HG03460 (cell line): ENCODE results near the gene ARFIP2.

Experiments used
- ATAC-seq: cut with Tn5 transposase; IDR thresholded peaks from one replicate; pipeline ENCODE4 v1.9.1; 2021; ENCODE audit not compliant: unreplicated experiment

The ARFIP2 gene

DNA sequence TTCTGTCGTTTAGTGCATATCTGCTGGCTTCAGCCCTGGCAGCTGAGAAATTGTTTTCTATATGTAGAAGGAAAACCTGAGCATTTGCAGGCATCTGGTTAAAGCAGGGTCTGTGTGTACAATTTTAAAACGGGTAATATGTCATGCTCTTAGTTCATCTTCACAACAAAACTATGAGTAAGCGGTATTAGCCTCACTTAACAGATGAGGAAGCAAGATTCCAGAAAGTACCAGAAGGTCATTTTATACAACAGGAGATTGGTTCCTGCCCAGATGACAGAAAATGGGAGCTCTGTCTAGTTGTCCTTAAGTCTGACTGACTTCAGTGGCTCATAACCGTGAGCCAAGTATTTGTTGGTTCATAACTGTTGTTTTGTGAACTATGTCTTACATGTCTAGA, 1.3 kb upstream of the ARFIP2 start:
- no peak for ATAC-seq

DNA sequence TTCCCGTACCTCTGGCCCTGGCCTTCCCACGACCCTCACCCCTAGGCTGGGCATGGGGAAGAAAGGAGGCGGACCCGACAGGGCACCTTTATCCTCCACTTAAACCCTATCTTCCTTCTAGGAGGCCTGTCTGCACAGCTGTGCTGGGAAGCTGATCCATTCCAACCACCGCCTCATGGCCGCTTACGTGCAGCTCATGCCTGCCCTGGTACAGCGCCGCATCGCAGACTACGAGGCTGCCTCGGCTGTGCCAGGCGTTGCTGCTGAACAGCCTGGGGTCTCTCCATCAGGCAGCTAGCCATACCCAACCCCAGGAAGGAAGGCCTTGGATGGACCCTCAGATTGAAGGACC, 769 bp upstream of the ARFIP2 start:
- ATAC-seq = peak; percentile 7

DNA sequence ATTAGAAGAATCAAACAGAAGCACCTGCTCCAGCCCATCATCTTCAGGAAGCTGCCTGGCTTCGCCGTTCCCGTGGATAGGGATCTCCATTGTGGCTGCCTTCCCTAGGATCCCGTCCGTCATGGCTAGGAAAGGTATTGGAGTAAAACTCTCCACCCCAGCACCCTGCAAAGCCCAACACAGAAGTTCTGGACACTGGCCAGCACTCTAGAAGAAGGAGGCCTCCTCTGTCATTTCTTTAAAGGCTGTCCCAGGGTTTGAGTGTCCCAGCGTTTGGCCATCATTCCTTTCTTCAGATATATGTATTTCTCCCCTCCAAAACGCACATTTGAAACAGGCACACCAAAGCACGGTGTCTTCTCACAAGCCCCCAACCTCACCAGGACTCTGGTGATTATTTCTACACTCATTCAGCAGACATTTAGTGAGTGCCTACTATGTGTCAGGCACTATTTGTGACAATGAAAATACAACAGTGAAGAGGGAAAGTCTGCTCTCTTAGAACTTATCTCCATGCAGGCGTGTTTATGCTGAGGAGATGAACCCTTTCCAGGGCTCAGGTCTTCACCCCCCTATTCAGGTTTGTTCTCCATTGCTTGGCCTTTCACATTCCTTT, 724 bp downstream of the ARFIP2 start:
- no peak for ATAC-seq

DNA sequence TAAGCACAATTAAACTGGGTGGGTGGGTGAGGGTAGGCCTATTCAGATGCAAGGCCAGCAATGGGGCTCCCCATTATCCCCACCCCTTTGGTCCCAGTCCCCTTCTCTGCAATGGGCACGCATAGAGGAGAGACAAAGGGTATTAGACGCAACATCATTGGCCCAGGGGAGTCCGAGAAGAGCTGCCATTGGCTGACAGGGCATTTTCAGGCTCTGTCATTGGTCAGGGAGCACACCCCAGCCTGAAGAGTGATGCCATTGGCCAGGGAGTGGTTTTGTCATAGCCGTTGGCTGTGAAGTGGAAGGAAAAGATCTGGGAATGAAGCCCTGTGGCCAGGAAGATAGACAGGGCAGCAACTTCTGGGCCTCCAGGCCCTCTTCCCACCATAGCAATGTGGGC, 4.6 kb downstream of the ARFIP2 start:
- no peak for ATAC-seq

DNA sequence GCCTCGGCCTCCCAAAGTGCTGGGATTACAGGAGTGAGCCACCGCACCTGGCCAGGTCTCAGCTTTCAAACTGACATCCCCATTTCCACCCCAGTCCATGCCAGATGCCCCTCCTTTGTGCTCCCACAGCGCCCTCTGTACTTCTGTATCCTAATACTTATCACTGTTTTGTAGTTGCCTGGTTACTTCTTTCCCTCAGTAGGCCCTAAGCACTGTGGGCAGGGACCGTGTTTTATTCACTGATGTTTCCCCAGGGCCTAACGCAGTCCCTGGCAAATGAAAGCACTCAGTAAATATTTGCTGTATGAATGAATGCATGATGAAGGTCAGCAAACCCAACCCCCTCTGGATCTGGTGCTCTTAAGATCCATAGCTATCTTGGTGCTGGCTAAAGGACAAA, 5.2 kb downstream of the ARFIP2 start:
- no peak for ATAC-seq

DNA sequence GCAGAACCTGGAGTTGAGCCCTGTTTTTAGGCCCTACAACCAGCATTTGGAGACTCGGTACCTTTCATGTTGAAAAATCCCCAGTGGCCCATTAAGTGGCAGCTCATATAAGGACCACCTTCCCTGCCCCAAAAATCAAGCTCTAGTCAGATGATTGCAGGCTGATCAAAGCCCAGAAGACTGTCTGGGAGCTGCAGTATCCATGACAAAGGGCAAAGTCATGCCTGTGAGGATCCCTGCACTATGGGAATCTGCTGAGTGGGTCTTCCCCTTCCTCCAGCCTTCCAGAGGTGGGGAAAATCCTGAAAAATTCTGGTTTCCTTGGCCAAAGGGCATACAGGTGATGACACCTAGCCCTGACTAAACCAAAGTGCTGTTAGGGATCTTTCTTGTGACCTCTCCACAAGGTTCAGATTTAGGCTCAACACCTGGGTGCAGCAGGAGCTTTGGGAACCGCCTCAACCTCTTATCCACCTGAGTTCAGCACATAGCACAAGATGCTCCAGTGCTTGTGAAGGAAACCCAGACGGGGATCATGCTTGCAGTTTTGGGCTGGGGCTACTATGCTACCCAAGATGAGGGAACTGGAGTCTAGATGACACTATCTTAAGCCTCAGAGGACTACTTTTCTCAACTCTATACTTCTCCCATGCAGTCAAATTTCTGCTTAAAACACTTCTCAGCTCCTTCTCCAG, 6.2 kb downstream of the ARFIP2 start:
- ATAC-seq = no peak

DNA sequence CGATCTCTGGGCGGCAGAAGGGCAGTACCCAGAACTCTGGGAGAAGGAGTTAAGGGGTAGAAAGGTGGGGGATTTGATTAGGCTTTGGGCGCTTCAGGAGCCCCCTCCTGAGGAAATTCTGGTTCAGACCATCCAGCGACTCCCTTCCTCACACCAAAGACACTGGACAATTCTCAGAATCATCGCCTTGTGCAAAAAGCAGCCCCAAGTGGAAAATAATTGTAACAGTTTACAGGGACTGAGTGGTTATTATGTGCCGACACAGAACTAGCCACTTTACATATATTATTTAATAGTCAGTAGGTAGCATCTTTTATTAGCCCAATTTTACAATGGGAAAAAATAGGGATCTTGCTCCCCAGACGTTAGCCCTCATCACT, 6.7 kb downstream of the ARFIP2 start:
- ATAC-seq = no peak

DNA sequence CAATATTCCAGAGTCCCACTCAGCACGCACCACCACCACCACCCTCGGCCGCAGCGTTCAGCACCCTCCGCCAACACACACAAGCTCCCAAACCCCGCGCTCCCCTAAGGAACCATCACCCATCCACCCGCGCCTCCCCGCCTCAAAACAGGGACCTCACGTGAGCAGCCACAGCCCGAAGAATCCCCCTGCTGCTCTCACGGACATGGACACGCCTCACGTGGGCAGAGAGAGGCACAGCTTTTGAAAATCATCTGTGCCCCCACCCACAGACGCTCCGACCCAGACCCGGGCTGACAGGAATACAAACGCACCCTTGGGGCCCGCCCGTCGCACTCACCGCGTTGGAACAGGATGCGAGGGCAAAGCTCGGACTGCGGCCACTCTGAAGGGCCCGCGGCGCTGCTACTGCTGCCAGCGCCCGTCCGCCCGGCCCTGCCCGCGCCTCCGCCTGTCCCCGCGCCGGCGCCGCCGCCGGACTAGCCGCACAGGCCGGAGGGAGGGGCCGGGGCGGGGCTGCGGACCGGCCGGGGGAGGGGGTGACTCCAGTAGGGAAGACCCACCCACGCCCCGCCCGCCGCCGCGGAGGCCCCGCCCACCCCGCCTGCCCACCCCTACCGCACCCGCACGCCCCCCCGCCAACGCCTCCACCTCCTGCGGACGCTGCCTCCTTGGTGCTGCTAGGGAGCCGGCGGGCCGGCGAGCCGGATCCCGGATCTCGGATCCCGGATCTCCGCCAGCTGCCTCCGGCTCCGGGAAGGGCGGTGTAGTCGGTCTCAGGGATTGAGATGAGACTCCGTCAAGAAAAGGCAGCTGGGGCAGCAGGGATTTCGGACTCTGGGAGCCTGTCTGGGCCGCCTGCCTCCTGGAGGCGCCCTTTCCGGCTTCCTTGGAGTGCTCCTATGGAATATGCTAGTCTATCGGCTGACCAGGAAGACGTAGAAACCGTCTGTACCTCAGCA, 7.4 kb downstream of the ARFIP2 start, which contains the start of gene TRIM3:
TSS of gene TRIM3 (minus strand) at position 491 of the 962 bp plus-strand sequence. CDS start 8,246 bp downstream, outside the sequence.
- peak; percentile 63 for ATAC-seq

DNA sequence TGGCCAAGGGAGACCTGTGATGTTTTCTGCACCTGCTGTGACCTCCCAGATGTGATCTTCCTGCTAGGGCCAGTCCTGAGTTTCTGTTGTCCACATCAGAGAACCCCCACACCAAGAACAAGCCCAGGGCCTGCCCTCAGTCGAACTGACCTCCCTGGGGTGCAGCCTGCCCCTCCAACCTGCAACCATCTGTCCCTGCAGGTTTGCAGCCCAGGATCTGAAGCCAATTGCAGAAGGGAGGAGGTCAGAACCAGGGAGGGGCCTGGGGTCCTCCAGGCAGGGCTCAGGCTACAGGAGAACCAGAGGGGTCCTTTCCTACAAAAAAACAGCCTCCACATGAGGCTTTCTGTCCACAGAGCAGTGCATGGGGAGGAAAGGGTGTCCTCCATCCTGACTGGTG, 8.2 kb downstream of the ARFIP2 start:
- ATAC-seq = no peak

DNA sequence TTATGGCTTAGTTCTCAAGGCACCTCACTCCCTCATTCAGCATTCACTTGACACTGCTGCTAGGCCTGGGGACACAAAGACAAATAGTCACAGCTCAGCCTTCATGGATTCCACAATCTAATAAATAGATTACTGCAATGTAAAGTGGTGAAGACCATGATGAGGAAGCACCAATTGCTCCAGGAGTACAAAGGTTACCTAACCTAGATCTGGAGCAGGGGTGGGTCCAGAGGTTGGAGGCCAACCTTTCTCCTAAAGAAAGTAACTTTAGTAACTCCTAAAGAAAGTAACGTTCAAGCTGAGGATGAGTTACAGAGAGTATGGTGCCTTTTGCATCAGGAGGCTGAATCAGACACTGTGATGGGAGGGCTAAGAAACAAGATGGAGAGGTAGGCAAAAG, 11.5 kb downstream of the ARFIP2 start:
- no peak for ATAC-seq

DNA sequence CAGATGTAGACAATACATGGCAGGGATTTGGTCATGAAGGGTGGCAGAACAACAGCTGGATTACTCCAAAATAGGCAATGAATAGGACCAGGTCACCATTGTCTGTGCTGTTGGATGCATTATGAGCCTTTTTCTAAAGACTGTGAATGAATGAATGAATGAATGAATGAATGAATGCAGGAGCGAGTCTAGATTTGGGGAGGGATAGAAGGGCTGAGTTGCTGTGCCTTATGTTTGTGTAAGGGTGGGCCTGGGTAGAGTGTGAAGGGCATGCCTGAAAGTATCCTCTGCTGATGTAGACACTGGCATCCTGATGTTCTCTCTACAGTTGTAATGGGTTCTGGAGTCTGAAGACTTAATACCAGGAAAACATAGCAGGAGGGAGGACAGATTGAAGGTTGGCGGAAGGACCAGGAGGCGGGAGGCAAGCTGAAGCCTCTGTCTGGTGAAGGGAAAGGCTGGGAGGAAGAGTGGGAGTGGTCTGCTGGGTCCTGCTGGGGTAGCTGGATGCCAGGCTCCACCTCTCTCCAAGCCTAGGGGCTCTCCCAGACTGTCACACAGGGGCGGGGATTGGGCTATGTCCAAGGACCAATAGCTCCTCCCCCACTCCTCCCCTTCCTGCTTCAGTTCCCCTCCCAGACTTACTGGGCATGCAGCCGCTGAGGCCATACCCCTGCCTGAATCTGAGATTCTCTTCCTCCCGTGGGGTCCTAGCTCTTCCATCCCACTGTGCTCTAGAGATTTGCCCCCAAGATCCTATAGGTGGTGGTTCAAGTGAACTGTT, 12.2 kb downstream of the ARFIP2 start:
- peak; percentile 59 for ATAC-seq

DNA sequence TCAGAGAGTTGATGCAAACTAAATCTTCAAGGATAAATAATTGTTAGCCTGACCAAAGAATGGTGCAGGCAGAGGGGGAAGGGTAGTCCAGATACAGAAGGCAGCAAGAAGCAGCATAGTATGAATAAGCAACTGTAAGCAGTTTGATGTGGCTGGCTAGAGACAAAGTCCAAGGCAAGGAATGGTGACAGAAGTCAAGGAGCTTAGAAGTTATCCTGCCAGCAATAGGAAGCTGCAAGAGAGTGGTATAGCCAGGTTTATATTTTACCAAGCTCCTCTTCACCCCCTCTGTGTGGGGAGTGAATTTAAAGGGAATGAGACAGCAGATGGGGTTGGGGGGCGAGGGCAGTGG, 22.1 kb downstream of the ARFIP2 start:
- no peak for ATAC-seq

DNA sequence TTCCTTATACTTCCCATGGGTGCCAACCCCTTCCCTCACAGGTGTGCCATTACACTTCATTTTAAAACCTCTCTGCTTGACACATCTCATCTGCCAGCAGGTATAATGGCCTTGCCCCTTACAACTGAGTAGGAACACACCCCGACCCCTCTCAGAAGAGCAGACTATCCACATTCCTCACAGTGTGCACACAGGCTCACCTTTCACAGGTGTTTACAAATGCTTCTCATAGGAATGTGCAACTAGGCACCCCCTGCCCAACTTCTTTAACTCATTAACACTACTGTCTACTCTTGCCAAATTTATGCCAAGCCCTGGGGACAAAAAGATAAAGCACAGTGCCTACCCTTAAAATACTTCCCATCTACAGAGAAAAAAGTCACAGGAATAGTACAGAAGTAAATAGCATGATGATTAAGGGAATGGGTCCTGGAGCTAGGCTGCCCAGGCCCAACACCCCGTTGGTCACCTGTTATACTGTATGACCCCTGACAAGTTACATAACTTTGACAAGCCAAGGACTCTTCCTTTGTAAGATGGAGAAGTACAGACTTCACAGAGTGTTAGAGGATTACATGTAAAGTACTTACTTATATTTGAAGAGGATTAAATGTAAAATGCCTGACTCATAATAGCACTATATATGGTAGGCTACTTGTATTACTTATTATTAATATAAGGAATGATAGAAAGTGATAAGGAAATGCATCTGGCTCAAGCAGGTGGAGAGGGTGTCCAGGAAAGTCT, 22.6 kb downstream of the ARFIP2 start:
- ATAC-seq = no peak

DNA sequence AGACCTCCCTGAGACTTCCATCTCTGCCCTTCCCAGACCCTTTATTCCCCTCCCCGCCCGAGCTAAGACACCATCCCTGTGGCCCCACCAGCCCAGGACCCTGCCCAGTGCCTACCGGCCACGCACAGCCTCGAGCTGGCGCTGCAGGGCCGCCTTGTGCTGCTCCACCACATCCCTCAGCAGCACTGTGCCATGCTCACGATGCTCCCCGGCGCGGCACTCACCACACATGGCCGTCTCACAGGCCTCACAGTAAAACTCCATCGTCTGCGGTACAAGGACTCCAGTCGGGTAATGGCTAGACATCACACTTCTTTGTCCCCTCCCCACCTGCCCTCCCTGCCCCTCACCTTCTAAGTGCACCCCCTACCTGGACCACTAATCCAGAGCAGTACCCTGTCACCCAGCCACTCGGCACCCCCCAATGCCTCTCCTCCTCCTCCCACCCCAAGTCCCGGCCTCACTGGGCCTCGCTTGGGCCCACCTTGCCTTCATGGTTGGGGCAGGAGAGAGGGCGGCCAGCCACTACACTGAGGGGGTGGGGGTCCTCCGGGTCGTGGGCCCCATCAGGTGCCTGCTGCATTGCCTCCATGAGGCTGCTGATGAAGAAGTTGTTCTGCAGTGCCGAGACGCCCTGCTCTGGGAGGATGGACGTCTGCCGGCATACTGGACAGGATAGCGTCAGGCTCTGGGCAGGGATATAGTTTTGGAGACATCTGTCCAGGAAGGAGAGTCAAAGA, 23.4 kb downstream of the ARFIP2 start:
- ATAC-seq = no peak

DNA sequence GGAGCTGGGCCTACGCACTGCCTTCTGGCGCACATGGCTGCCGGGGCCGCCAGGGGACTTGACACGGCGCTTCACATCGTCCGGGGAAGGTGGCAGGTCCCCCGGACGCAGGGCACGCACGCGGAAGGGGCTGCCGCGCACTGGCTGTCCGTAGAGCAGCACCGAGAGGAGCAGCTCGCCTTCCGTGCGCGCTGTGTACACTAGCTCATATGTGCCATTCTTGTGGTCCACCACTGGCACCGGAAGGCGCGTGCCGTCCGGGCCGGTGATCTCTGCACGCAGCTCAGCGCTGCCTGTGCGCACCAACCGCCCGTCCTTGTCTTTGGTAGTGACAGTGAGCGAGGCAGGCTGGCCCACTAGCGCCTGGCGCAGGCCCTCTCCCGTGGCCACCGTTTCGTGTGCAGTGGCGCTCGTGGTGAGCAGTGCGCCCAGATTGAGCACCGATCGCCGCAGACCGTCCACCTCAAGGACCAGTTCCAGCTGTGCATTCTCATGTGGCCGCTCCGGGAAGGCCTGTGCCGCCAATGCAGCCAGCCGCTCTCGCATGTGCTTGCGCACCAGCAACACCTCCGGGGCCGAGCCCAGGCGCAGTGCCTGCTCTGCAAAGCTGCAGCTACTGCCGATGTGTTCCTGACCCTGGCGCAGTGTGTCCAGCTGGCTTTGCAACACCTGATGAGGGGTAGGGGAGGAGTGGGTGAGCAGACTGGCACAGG, 24.6 kb downstream of the ARFIP2 start:
- ATAC-seq = no peak

DNA sequence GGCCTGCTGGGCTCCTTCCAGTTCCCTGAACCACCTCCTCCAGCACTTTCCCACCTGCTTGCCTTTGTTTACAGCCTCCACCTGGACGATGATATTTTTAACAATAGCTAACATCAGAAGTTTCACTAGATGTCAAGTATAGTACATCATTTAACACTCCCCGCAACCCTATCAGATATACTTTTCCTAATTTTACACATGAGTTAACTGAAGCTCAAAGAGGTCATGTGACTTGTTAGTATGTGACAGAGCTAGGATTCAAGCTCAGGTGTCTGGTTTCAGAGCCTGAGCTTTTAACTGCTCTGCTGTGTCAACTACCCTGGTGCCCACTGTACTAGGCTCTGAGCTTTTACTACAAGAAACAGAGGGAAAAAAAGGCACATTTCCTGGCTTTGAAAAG, 26.1 kb downstream of the ARFIP2 start:
- ATAC-seq = no peak

DNA sequence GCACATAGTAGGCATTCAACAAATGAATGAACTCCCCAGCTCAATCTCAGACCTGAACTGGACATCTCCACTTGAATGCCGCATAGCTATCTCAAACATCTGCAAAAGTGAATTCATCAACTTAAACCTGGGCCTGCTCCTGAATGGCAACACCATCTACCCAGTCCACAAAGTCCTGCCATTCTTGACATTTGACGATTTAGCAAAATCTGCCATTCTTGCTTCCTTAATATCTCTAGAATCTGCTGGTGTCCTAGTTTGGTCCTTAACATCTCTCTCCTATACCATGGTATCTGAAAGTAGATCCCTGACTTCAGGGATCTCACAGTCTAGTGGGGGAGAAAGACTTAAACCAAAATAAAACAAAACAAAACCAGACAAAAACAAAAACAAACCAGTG, 28.0 kb downstream of the ARFIP2 start:
- ATAC-seq = no peak

DNA sequence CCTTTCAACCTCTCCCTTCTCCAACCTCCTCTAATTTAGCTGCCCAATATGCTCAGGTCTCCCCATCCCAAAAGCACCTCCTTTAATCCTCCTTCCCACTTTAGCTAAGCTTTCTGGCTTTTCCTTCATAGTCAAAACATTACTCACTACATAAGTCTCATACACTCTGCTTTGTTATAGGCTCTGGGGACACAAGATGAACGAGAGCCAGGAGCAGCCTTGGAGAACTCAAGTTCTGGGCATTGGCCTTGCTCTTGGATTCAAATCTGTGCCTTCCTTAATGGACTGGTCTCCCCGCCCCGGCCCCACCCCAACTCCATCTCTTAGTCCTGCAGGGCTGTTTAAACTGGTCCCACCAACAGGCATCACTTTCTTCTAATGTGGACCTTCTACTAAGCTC, 28.9 kb downstream of the ARFIP2 start:
- no peak for ATAC-seq

DNA sequence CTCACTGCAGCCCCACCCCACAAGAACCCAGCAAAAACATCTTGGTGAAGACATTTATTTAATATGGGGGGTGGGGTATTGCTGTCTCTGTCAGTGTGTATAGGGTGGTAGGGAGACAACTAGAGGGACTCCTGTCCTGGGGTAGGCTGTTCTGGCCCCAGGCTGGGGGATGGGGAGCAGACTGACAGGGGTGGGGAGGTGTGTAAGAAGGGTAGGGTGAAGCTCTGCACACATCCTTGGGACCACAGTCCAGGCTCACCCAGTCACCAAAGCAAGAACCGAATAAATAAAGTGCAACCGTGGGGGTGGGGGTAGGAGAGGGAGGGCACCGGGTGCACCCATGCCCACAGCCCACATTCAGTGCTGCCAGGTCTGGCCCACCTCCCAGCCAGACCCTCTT, 32.6 kb downstream of the ARFIP2 start:
- ATAC-seq = no peak
